ENCODE data around the gene ASGR1. TPM values are rescaled to one million over a fixed set of nuclear protein-coding genes. Genes with fewer than 3 reads are reported as not detected.

Gene ASGR1
- total and polyA plus RNA-seq, 7 donors: 0.36 to 2.4 (median 1.7) TPM; not detected in 2

DNA sequence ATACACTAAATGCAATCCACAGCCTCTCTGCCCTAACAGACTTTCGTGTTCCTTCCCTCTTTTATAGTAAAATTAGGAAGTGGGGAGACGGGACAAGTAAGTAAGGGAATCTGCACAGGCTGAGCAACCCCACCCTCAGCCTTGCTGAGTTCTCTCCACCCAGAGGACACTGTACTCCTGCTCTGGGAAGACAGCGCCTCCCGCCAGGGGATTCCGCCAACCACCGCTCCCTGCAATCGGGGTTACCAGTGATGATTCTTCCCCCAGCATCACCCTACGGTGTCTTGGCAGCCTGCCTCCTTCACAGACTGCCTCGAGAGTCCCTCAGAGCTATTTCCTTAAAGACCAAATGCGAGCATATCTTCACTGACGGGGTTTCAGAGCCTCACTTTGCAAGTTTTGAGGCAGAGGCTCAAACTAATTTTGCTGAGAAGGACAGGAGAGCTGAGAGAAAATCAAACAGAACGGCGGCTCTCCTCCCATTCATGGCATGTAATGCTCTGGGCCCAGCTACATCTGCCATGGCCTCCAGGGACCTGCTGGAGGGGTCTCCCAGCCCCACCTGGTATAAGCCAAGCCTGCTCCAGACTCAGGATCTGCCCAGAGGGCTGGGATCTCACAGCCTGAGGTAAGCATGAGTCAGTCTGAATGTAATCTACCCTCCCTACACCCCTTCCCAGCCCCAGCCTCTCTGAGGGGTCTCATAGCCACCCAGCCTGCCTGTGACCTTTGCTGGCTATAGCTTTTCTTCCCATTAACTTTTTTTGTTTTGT is 41.8 kb downstream of the ASGR1 start:
- Histone ChIP-seq H3K36me3 (no peaks in the 10 kb centered on the region), H3K9me3 (no peaks in the 10 kb centered on the region), H3K4me3 (no peak overlapping the region), H3K27me3 (peaks cover 3 to 64% (median 30%) of the 10 kb centered on the region in 3 donors), H3K4me1 (no peaks in the 10 kb centered on the region), H3K27ac (no peak overlapping the region)
- TF ChIP-seq POLR2AphosphoS5 (IDR thresholded peaks at IDR 0.05) (no peak), POLR2A (IDR thresholded peaks at IDR 0.05) (no peak), EP300 (IDR thresholded peaks at IDR 0.05) (no peak)
- TF ChIP-seq, protein P1, sequence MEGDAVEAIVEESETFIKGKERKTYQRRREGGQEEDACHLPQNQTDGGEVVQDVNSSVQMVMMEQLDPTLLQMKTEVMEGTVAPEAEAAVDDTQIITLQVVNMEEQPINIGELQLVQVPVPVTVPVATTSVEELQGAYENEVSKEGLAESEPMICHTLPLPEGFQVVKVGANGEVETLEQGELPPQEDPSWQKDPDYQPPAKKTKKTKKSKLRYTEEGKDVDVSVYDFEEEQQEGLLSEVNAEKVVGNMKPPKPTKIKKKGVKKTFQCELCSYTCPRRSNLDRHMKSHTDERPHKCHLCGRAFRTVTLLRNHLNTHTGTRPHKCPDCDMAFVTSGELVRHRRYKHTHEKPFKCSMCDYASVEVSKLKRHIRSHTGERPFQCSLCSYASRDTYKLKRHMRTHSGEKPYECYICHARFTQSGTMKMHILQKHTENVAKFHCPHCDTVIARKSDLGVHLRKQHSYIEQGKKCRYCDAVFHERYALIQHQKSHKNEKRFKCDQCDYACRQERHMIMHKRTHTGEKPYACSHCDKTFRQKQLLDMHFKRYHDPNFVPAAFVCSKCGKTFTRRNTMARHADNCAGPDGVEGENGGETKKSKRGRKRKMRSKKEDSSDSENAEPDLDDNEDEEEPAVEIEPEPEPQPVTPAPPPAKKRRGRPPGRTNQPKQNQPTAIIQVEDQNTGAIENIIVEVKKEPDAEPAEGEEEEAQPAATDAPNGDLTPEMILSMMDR (IDR thresholded peaks at IDR 0.05): no peak
- intact Hi-C loops (cut with DNase I): no loop called here
- 28 to 41% methylated on average over 13 of the region's 13 CpGs for WGBS, 2 donors
- no peak for DNase-seq

DNA sequence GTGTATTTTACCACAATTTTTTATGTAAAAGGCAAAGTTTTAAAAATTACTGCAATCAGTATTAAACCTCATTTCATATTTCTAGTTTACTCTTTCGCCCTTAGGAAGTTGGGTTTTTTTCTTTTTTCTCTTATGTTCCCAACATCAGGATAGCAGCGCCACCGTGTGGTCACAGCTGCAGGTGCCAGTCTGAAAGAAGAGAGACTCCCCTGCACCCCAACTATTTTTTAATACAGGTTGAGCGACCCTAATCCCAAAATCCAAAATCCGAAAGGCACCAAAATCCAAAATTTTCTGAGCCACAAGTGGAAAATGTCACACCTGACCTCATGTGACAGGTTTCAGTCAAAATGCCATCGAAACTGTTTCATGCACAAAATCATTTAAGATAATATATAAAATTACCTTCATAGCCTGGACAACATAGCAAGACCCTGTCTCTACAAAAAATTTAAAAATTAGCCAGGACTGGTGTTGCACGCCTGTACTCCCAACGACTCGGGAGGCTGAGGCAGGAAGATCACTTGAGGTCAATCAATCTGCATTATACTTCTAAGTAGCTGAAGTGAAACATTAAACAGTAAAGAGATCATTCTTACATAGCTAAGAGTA is 42.8 kb downstream of the ASGR1 start:
- WGBS, 2 donors: 25 to 29% methylated on average over 9 of the region's 9 CpGs
- Histone ChIP-seq H3K27me3 (peaks cover 3 to 66% (median 30%) of the 10 kb centered on the region in 3 donors), H3K4me1 (no peaks in the 10 kb centered on the region), H3K36me3 (no peaks in the 10 kb centered on the region), H3K27ac (no peak overlapping the region), H3K9me3 (no peaks in the 10 kb centered on the region), H3K4me3 (no peak overlapping the region)
- peak; percentile 80 for DNase-seq
- no peak for TF ChIP-seq POLR2A (IDR thresholded peaks at IDR 0.05)
- TF ChIP-seq, protein P1 (IDR thresholded peaks at IDR 0.05): peak; percentile 74 to 89 (median 84)
- TF ChIP-seq EP300 (IDR thresholded peaks at IDR 0.05): no peak
- TF ChIP-seq POLR2AphosphoS5 (IDR thresholded peaks at IDR 0.05): no peak
- intact Hi-C loops (cut with DNase I): loop anchor here (1.0 kb wide), 2 partner anchors 84 to 91 kb away; no protein-coding TSS in a partner anchor

DNA sequence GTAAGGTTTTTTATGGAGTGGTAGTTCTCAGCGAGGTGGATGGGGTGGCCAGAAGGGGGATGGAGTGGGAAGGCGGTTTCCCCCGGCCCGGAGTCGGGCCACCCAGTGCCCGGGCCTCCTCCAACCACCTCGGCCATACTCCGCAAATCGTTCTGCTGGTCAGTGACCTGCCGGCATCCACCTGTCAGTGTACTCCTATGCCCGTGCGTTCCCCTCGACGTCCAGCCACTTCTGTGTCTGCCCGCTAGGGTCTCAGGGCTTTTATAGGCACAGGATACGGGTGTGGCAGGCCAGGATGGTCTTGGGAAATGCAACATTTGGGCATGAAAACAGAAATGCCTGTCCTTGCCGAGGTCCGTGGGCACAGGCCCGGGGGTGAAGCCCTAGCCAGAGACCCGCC is 45.3 kb downstream of the ASGR1 start:
- WGBS, 2 donors: 83 to 84% methylated on average over 20 of the region's 20 CpGs
- H3K27me3 ChIP-seq: peaks cover 3 to 64% (median 24%) of the 10 kb centered on the region in 3 donors

DNA sequence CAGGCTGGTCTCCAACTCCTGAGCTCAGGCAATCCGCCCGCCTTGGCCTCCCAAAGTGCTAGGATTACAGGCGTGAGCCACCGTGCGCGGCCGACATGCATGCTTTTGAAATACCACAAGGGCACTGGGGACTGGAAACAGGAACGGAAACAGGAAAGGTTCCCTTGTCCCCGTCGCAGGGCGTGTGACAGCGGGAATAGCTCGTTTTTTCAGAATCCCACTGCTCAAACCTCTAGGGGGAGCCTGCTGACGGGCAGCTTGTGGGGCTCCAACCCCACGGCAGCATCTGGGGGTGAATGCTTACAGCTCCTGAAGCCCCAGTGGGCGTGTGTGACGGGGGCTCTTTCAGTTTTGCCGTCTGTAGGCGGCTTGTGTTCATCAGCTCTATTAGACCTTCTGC is 45.7 kb downstream of the ASGR1 start:
- Histone ChIP-seq H3K4me1 (no peaks in the 10 kb centered on the region), H3K4me3 (no peak overlapping the region), H3K27ac (peak overlapping the region in 2 of 4 donors; percentile 5 to 18), H3K36me3 (no peaks in the 10 kb centered on the region), H3K9me3 (no peaks in the 10 kb centered on the region), H3K27me3 (peaks cover 3 to 62% (median 23%) of the 10 kb centered on the region in 3 donors)
- TF ChIP-seq EP300 (IDR thresholded peaks at IDR 0.05) (no peak), POLR2AphosphoS5 (IDR thresholded peaks at IDR 0.05) (peak in 1 of 4 donors; percentile 9)
- WGBS, 2 donors: 27 to 62% methylated on average over 19 of the region's 19 CpGs
- no peak for DNase-seq
- intact Hi-C loops (cut with DNase I): no loop called here

More for the DNA sequence above, 45.3 kb downstream of the ASGR1 start:
- DNase-seq: no peak
- Histone ChIP-seq H3K9me3 (no peaks in the 10 kb centered on the region), H3K36me3 (no peaks in the 10 kb centered on the region), H3K4me1 (no peaks in the 10 kb centered on the region), H3K4me3 (no peak overlapping the region), H3K27ac (peak overlapping the region in 2 of 4 donors; percentile 5 to 18)
- intact Hi-C loops (cut with DNase I): no loop called here
- no peak for TF ChIP-seq POLR2A (IDR thresholded peaks at IDR 0.05)
- TF ChIP-seq, protein P1 (IDR thresholded peaks at IDR 0.05): no peak

DNA sequence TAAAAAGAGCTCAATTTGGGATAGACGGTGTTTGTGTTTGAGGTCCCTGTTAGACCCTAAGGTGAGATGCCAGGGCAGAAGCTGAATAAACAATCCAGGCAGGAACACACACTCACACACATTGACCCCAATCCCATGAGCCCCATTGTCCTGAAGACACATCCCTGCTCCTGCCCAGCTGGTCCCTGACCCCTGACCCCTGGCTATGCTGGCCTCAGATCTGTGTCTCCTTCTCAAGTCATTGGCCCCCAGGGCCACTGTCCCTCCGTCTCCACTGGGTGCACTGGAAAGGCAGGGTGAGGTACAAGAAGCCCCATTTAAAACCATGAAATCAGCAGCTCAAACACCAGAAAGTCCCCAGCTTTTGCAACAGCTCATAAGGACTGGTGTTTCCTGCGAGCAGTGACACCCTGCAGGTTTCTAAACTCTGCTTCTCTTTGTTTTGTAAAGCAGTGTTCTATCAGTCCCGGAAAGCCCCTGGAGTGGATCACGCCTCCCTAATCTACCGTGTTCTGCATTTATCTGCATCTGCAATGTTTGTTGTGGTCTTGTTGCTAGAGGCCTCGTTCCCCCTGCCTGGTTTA is 46.6 kb downstream of the ASGR1 start:
- DNase-seq: no peak
- intact Hi-C loops (cut with DNase I): no loop called here
- Histone ChIP-seq H3K9me3 (no peaks in the 10 kb centered on the region), H3K4me3 (peak overlapping the region in 1 of 4 donors; percentile 18), H3K27ac (peak overlapping the region in 2 of 4 donors; percentile 19 to 23), H3K27me3 (peaks cover 3 to 58% (median 17%) of the 10 kb centered on the region in 3 donors), H3K36me3 (no peaks in the 10 kb centered on the region), H3K4me1 (no peaks in the 10 kb centered on the region)
- WGBS, 2 donors: 26 to 45% methylated on average over 7 of the region's 7 CpGs
- TF ChIP-seq POLR2AphosphoS5 (IDR thresholded peaks at IDR 0.05) (peak in 1 of 4 donors; percentile 4), POLR2A (IDR thresholded peaks at IDR 0.05) (no peak)
